HG03159 (cell line): Measurements from ENCODE around the gene MIS18BP1.
"Not testable (repeated sequence)": the region's sequence is repeated elsewhere in the genome, so short reads cannot be mapped to it uniquely, and the experiment has no call there.

Source experiments
- ATAC-seq: cut with Tn5 transposase; IDR thresholded peaks from one replicate; pipeline ENCODE4 v1.9.1; 2021; ENCODE audit warnings: mild to moderate bottlenecking, moderate library complexity; ENCODE audit not compliant: unreplicated experiment

Gene MIS18BP1

GRCh38 chr14:45253070-45253753, at the start of gene MIS18BP1:
TSS of gene MIS18BP1 (minus strand) at chr14:45253202. CDS start at chr14:45247286, 5,916 bp downstream.
- peak; percentile 83 for ATAC-seq

- no peak for ATAC-seq
Measured at GRCh38 chr14:45298423-45299117, 45.6 kb upstream of the MIS18BP1 start.

- ATAC-seq, result not testable (repeated sequence)
Measured at GRCh38 chr14:45294796-45295195, 41.8 kb upstream of the MIS18BP1 start.

GRCh38 chr14:45290547-45290946, 37.5 kb upstream of the MIS18BP1 start:
- ATAC-seq, result no peak

- ATAC-seq, result no peak
Measured at GRCh38 chr14:45287610-45288009, 34.6 kb upstream of the MIS18BP1 start.

GRCh38 chr14:45284802-45285201, 31.8 kb upstream of the MIS18BP1 start:
- no peak for ATAC-seq

- not testable (repeated sequence) for ATAC-seq
Measured at GRCh38 chr14:45281731-45282400, 28.9 kb upstream of the MIS18BP1 start.

GRCh38 chr14:45271858-45272537, 19.0 kb upstream of the MIS18BP1 start:
- no peak for ATAC-seq

- ATAC-seq, result no peak
Measured at GRCh38 chr14:45270031-45270430, 17.0 kb upstream of the MIS18BP1 start.

- no peak for ATAC-seq
Measured at GRCh38 chr14:45267071-45267470, 14.1 kb upstream of the MIS18BP1 start.

GRCh38 chr14:45262637-45263036, 9.6 kb upstream of the MIS18BP1 start:
- ATAC-seq, result no peak

GRCh38 chr14:45261209-45261608, 8.2 kb upstream of the MIS18BP1 start:
- ATAC-seq, result no peak

GRCh38 chr14:45258805-45259204, 5.8 kb upstream of the MIS18BP1 start:
- ATAC-seq, result no peak

- ATAC-seq, result no peak
Measured at GRCh38 chr14:45258073-45258472, 5.1 kb upstream of the MIS18BP1 start.

GRCh38 chr14:45254771-45255170, 1.8 kb upstream of the MIS18BP1 start:
- ATAC-seq, result no peak

- ATAC-seq, result no peak
Measured at GRCh38 chr14:45253754-45254310, 830 bp upstream of the MIS18BP1 start.

GRCh38 chr14:45252366-45253069, 484 bp downstream of the MIS18BP1 start:
- no peak for ATAC-seq

GRCh38 chr14:45251912-45252311, 1.1 kb downstream of the MIS18BP1 start:
- ATAC-seq, result peak; percentile 69

GRCh38 chr14:45249856-45250575, 3.0 kb downstream of the MIS18BP1 start:
- peak; percentile 21 for ATAC-seq

GRCh38 chr14:45247427-45247826, 5.6 kb downstream of the MIS18BP1 start:
- no peak for ATAC-seq
